HG03280 (cell line): ENCODE results near the gene PTPRS.

Source experiments
- ATAC-seq: cut with Tn5 transposase; IDR thresholded peaks from one replicate; pipeline ENCODE4 v1.9.1; 2021; ENCODE audit warnings: mild to moderate bottlenecking, moderate library complexity; ENCODE audit not compliant: unreplicated experiment

Gene PTPRS

GRCh38 chr19:5312058-5312457, 28.6 kb downstream of the PTPRS start:
- ATAC-seq: no peak

DNA sequence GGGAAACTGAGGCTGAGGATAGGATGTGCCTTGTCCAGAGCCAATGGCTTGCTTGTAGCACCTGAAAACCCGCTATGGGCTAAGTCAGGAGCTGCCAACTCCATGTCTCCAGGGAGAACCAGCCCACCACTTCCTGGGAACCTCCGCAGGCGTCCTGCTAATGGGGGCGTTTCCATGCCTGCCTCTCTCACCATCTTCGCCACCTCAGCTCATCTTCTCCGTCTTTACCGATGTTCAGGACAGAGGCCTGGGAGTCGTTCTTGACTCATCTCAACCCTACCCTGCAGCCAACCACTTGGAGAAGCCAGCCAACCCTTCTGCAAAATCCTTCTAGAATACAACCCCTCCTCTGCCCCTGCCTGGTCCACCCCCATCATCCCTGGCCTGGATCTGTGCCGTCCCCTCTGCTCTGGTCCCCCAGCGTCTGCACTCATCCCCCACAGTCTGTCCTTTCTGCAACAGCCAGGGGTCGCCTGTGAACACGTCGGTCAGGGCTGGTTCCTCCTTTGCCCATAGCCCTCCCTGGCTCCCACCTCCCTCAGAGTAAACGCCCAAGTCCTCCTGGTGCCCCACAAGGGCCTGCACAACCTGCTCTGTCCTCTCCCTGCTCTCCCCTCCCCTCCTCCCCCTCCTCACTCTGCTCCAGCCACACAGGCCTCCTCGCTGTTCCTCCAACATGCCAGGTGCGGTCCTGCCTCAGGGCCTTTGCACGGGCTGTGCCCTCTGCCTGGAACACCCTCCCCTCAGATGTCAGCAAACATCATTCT, 31.0 kb downstream of the PTPRS start:
- ATAC-seq: no peak

DNA sequence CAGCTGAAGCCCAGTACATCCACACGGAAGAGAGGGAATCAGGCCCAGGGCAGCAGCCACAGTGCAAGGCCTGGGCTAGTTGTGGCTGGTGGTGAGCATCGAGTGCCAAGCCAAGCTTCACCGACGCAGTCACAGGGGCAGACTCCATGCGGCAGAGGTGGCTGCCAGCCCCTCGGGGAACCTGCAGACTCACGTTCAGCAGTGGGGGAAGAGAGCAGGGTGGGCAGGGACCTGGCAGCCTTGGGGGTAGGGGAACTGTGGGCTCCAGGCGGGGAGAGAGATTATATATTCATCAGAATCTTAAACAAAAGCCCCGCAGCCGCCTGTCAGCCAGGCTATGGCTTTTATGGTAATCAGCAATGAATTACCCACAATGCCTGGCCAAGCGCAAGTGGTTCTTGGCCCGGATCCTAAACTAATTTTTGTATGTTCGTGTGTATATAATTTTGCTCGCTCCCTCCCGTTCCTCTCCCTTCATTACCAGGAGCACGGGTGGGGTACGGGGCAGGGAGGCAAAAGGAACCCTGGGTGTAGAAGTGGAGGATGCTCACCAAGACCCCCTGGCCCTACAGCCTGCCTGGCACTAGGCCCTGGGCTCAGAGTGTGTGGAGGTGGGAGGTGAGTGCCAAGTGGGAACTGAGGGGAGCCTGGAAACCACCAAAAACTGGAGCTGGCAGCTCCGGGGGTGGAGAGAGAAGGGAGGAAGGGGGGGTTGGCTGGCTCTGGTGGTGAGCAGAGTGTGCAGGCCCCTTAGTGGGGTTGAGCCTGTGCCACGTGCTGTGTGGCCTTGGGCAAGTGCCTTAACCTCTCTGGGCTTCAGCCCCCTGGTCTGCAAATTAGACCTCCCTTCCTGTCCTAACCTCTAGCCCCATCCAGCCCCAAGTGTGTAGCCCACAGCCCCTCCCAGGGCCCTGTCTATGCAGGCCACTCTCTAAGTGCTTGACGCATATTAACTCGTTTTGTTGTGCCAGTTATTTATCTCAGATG, 31.9 kb downstream of the PTPRS start:
- no peak for ATAC-seq

DNA sequence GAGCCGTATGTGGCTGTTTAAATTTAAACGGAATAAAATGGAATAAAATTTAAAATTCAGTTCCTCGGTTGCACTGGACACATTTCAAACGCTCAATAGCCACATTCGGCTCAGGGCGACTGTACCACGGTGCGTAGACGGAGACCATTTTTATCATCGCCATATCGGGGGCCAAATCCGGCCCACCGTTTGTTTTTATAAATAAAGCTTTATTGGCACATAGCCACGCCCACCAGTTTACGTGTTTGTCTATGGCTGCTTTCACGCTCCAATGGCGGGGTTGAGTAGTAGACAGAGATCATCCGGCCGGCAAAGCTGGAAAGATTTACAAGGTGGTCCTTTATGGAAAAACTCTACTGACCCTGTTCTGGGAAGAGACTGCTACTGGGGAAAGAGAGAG, 33.0 kb downstream of the PTPRS start:
- ATAC-seq: no peak

- no peak for ATAC-seq
Observed at GRCh38 chr19:5305163-5305562, 35.4 kb downstream of the PTPRS start.

- no peak for ATAC-seq
Observed at GRCh38 chr19:5304486-5304885, 36.1 kb downstream of the PTPRS start.

- no peak for ATAC-seq
Observed at GRCh38 chr19:5303208-5303607, 37.4 kb downstream of the PTPRS start.

GRCh38 chr19:5302396-5302795, 38.2 kb downstream of the PTPRS start:
- ATAC-seq: no peak

GRCh38 chr19:5299137-5299536, 41.5 kb downstream of the PTPRS start:
- no peak for ATAC-seq

DNA sequence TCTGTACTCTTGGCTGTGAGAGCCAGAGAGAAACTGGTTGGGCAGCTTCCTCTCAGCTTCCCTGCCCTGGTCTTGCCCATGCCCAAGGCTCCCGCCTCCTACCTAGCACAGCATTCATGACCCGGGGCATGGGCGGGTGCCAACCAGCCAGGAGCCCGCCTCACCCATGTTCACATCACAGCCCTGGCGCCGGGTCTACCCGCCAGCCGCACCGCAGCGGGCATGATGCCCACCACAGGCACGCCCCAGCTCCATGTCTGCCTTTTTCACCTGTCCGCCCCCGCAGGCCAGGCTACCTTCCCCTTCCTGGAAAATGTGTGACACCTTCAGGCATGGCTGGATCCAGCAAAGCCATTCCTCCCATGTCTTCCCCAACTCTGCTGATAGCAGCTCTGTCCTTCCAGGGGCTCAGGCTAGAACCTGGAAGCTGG, 42.1 kb downstream of the PTPRS start:
- ATAC-seq: no peak

DNA sequence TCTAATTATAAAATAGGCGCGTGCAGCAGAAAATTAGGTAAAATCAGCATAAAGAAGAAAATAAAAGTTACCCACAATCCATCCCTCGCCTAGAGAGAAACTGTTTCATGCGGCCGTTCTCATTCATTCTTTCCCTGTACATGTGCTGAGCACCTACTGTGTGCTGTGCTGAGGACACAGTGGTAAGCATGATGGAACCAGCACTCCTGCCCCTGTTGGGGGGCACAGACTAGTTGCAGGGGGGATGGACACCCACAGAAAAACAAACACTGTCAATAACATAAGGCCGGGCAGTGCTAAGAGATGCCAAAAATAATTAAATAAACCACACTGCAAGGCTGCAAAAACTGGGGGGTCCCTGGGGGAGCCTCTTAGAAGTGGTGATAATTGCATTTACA, 43.3 kb downstream of the PTPRS start:
- no peak for ATAC-seq

DNA sequence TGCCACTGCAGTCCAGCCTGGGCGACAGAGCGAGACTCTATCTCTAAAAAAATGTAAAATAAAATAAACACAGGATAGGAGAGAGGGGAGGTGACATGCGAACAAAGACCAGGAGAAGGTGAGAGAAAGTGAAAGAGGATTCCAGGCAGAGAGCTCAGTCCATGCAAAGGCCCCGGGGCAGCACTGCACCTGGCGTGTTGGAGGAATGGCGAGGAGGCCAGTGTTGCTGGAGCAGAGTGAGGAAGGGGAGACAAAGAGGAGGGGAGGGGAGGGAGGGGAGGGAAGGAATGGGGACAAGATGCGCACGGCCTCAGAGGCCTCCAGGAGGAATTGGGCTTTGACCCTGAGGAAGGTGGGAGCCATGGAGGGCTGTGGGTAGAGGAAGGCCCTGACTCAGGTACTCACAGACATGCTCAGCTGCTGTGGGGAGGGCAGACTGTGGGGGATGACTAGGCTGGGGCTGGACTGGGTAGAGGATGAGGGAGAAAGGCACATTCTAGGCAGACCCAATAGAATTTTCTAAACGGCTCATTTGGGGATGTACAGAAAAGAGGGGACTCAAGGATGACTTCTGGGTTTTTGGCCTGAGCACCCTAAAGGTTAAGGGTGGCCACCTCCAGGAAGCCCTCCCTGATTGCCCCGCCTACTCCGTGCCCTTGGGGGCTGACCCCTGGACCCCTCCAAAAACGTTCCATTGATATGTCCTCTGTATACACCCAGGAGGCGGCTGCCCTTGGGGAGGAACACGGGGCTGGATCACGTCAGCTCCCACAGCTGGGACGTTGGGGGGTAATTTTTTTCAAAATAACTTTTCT, 43.9 kb downstream of the PTPRS start:
- no peak for ATAC-seq

DNA sequence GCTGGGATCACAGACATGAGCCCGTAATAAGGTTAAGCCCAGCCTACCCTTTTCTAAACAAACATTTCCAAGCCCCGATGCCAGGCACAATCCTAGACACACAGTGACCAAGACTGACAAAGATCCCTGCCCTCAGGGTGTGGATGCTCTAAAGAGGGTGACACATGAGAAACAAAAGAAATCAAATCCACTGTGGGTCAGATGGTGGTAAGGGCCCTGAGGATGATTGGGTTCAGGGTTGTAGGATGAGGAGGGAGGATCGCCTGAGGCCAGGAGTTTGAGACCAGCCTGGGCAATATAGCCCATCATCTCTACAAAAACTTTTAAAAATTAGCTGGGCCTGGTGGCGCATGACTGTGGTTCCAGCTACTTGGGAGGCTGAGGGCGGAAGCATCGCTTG, 44.6 kb downstream of the PTPRS start:
- no peak for ATAC-seq

- ATAC-seq: no peak
Observed at GRCh38 chr19:5294403-5295160, 46.0 kb downstream of the PTPRS start.

DNA sequence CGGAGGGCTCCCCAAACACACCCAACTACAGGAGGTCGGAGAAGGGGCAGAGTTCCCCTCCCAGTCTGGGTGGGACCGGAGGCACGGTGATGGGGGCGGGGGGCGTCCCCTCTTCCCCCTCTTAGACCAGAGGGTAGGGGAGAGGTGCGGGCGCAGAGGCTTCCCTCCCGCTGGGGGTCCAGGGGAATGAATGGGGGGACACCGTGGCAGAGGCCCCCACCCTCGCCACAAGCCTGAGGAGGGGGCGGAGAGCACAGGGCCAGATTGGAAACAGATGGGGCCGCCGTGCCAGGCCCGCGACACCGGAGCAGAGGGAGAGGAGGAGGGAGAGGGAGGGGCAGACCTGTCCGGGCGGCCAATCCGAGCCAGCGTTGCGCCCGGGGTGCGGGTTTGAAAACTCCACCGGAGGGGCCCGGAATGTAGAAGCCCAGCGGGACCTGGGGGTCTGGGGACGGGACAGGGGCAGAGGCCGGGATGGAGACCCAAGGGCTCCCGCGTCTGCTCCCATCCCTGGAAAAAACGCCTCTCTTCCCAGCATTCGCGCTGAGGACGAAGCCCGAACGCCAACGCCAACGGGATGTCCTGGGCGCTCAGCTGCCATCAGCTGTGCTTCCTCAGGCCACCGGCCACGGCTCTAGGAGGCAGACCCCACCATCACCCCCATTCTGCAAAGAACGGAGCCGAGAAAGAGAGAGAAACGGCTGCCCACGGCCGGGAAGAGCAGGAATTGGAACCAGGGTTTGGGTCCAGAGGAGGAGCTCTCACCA, 46.8 kb downstream of the PTPRS start:
- ATAC-seq: no peak

DNA sequence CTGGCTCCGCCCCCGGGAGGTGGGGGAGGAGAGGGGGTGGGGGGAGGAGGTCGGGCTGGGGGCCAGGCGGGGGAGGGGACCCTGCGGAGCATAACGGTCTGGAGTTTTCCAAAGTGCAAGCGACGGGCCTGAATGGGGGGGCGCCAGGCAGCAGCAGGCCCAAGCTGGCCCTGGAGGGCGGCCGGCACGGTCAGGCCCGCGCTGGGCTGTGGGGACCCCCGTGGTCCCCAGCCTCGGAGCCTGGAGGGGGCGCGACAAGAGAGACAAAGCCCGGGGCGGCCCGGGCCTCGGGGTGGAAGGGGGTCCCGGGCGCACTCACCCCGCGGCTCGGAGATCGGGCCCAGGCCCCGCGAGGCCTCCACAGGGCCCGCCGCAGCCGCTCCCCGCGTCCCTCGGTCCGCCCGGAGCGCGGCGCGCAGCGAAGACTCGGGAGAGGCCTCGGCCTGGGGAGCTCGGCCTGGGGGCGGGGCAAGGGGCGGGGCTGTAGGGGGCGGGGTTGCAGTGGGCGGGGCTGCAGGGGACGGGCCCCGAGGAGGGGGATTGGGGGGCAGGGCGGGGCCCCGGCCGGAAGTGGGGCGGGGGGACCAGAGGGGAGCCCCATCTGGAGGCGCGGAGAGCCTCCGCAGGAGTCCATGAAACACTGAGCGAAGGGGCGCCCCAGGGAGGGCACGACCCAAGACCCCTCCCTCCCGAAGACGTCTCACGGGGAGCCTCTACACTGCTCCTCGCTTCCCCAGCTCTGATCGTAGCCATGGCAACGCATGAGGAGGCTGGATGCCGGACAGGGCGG, 47.6 kb downstream of the PTPRS start:
- ATAC-seq: no peak

DNA sequence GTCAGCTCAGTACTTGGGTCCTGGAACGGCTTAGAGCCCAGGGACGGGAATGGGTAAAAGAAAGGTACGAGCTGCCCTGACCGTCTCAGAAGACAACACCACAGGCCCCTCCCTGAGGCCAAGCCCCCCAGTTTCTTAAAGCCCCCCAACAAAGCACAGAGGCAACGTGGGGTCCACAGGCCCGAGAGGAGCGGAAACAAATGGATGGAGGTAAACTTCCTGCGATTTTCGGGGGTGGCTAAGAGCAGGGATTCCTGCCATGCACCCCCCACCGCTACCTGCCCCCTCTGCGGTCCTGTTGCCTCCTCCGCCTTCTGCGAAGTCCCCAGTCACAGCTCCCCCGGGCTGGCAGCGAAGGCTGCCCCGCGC, 48.2 kb downstream of the PTPRS start:
- ATAC-seq: no peak

DNA sequence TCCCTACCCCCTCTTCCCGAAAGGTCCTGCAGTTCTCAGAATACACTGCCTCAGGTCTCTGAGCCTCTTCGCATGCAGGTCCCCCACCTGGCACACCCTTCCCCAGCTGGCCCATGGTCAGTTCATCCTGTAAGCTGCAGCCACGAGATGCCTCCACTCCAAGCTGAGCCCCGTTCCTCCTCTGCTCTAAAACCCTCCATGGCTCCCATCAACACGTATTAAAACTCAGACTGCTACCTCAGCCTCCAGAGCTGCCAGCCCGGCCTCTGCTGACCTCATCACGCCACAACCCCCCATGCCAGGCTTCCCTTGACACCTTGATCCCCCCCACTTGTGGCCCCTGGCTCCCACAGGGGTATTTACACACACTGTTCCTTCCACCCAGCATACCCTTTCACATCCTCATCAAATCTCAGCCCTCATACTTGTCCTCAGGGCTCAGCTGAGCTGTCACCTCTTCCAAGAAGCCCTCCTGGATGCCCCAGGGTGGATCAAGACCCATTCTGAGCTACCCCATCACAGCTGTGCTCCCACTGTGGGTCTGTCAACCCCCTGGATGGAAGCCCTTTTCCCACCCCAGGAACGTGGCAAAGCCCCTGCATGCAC, 48.9 kb downstream of the PTPRS start:
- no peak for ATAC-seq
